Colonic mucosa (tissue), 4 donors: ENCODE results near the gene NTNG1. TPM values are rescaled to one million over a fixed set of nuclear protein-coding genes. Genes with fewer than 3 reads are reported as not detected.

Experiments
- DNase-seq: peaks from one replicate; pipeline ENCODE4 v3.0.0-alpha.2; 2020
- H3K27ac ChIP-seq: fragments of 200-600 bp; one replicate; pipeline ENCODE4 v1.8.0; 2021
- H3K27me3 ChIP-seq: fragments of 200-600 bp; one replicate; pipeline ENCODE4 v1.8.0; 2021
- H3K36me3 ChIP-seq: fragments of 200-600 bp; one replicate; pipeline ENCODE4 v1.8.0; 2021
- H3K4me1 ChIP-seq: fragments of 200-600 bp; one replicate; pipeline ENCODE4 v1.8.0; 2021; ENCODE audit warnings: mild to moderate bottlenecking
- H3K4me3 ChIP-seq: fragments of 200-600 bp; one replicate; pipeline ENCODE4 v1.8.0; 2021
- H3K9ac ChIP-seq, 2 donors: one replicate each; pipeline ENCODE4 v1.7.0; 2013; ENCODE audit warnings: control low read depth in 2 of 2, low read depth in 2 of 2, low read length in 2 of 2
- H3K9me3 ChIP-seq: fragments of 200-600 bp; one replicate; pipeline ENCODE4 v1.8.0; 2021
- CTCF ChIP-seq: fragments of 200-600 bp; IDR thresholded peaks from one replicate; pipeline ENCODE4 v1.8.0; 2022; ENCODE audit warnings: antibody characterized with exemption, mild to moderate bottlenecking
- intact Hi-C: fragments of 100-400 bp; cut with DNase I; formaldehyde crosslinking; loops from one replicate; pipeline ENCODE4 v1.14.1; 2022
- total RNA-seq, 2 donors: library from RNA; stranded (reverse); fragmentation: NEBNext Ultra II Directional in 1 of 2; extraction: Animal tissue kit (Norgen Biotek cat#: 25700) in 1 of 2; gene quantifications; one replicate each; pipeline ENCODE4 v1.2.1, GENCODE V29; 2021
- donor health status: healthy.
- donor health status: DM: no; HTN: no; CAD: no.
- donor health status: DM: no; HTN: no; CAD: no.

Gene NTNG1
- total RNA-seq, 2 donors from 2014 or later = 0.30 to 0.88 TPM

DNA sequence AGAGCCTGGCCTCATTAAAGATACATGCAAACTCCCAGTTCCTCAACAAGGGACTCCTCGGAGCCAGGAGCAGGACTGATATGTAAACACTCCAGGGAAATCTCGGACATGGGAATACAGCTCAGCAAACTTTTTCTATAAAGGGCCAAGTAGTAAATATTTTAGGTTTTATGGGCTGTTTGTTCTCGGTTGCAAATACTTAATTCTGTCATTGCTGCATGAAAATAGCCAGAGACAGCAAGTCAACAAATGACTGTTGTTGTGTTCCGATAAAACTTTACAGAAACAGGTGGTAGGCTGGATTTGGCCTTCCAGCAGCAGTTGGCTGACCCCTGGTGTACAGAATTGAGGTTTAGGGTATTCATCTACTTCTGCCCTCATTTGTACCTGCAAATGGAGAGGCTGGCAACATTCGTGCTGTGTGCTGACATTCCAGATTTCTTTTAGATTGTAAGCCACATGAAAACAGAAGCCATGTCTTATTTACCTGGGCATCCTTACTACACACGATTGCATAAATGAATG, 360.3 kb downstream of the NTNG1 start:
- Histone ChIP-seq H3K9ac (no peak overlapping the region), H3K4me3 (no peak overlapping the region), H3K9me3 (no peaks in the 10 kb centered on the region), H3K27me3 (no peaks in the 10 kb centered on the region), H3K27ac (no peak overlapping the region), H3K4me1 (no peaks in the 10 kb centered on the region), H3K36me3 (no peaks in the 10 kb centered on the region)
- TF ChIP-seq CTCF = no peak
- intact Hi-C loops = no loop called here
- DNase-seq = no peak

DNA sequence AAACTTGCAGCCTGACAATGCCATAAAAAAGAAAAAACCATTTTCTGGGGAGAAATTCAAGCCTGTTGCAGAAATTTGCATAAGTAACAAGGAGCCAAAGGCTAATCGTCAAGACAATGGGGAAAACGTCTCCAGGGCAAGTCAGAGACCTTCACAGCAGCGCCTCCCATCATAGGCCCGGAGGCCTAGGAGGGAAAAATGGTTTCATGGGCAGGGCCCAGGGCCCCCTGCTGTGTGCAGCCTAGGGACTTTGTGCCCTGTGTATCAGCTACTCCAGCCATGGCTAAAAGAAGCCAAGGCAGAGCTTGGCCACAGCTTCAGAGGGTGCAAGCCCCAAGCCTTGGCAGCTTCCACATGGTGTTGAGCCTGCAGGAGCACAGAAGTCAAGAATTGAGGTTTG, 369.5 kb downstream of the NTNG1 start:
- Histone ChIP-seq H3K36me3 (no peaks in the 10 kb centered on the region), H3K4me1 (no peaks in the 10 kb centered on the region), H3K27ac (no peak overlapping the region), H3K4me3 (no peak overlapping the region), H3K9me3 (peaks cover 4% of the 10 kb centered on the region), H3K27me3 (no peaks in the 10 kb centered on the region), H3K9ac (no peak overlapping the region)
- DNase-seq = no peak
- intact Hi-C loops = no loop called here
- TF ChIP-seq CTCF = no peak

GRCh38 chr1:107512836-107513235, 372.0 kb downstream of the NTNG1 start:
- DNase-seq = no peak
- TF ChIP-seq CTCF = no peak
- H3K9me3 ChIP-seq = peaks cover 4% of the 10 kb centered on the region
- H3K36me3 ChIP-seq = no peaks in the 10 kb centered on the region
- H3K9ac ChIP-seq = no peak overlapping the region
- intact Hi-C loops = no loop called here
- no peak overlapping the region for H3K27ac ChIP-seq
- H3K4me3 ChIP-seq = no peak overlapping the region
- no peaks in the 10 kb centered on the region for H3K27me3 ChIP-seq
- H3K4me1 ChIP-seq = no peaks in the 10 kb centered on the region

DNA sequence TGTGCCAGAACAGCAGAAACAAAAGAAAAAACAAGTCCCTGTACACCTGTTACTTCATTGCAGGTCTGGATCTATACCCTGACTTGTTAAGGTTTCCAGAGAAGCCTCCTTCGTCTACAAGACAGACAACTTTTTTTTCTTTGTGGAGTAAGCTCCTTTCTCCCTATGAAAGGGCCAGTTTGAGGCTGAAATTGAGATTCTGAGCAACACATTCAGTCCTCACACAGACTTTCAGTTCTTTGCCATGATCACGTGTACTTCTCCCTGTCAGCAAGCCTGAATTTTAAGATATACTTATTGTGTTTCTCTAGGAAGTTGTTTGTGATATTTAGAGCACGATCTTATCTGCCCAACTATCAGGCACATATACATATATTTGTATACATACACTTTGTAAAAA, 374.0 kb downstream of the NTNG1 start:
- Histone ChIP-seq H3K9me3 (peaks cover 4% of the 10 kb centered on the region), H3K27me3 (no peaks in the 10 kb centered on the region), H3K27ac (no peak overlapping the region), H3K36me3 (no peaks in the 10 kb centered on the region), H3K4me3 (no peak overlapping the region), H3K4me1 (no peaks in the 10 kb centered on the region), H3K9ac (no peak overlapping the region)
- no peak for DNase-seq
- TF ChIP-seq CTCF = no peak
- intact Hi-C loops = no loop called here

GRCh38 chr1:107515702-107516101, 374.9 kb downstream of the NTNG1 start:
- no peak overlapping the region for H3K27ac ChIP-seq
- H3K36me3 ChIP-seq = no peaks in the 10 kb centered on the region
- DNase-seq = no peak
- no peak overlapping the region for H3K9ac ChIP-seq
- no peak overlapping the region for H3K4me3 ChIP-seq
- intact Hi-C loops = no loop called here
- H3K4me1 ChIP-seq = no peaks in the 10 kb centered on the region
- H3K27me3 ChIP-seq = no peaks in the 10 kb centered on the region
- H3K9me3 ChIP-seq = no peaks in the 10 kb centered on the region
- TF ChIP-seq CTCF = no peak
